ENCODE measurements around the gene PEAK1.

DNA sequence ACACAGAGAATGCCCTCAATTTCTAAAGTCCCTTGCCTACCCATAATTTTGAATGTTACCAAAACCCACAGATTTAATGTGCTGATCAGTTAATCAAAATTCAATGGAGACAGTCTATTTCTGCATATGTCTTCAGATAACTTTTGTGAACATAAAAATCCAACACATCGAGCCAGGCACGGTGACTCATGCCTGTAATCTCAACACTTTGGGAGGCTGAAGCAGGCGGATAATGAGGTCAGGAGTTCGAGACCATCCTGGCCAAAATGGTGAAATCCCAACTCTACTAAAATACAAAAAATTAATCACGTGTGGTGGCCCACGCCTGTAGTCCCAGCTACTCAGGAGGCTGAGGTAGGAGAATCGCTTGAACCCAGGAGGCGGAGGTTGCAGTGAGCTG lies 49.3 kb downstream of the PEAK1 start:
- TF ChIP-seq POLR2A (IDR thresholded peaks at IDR 0.05) = no peak
- TF ChIP-seq, protein P1, sequence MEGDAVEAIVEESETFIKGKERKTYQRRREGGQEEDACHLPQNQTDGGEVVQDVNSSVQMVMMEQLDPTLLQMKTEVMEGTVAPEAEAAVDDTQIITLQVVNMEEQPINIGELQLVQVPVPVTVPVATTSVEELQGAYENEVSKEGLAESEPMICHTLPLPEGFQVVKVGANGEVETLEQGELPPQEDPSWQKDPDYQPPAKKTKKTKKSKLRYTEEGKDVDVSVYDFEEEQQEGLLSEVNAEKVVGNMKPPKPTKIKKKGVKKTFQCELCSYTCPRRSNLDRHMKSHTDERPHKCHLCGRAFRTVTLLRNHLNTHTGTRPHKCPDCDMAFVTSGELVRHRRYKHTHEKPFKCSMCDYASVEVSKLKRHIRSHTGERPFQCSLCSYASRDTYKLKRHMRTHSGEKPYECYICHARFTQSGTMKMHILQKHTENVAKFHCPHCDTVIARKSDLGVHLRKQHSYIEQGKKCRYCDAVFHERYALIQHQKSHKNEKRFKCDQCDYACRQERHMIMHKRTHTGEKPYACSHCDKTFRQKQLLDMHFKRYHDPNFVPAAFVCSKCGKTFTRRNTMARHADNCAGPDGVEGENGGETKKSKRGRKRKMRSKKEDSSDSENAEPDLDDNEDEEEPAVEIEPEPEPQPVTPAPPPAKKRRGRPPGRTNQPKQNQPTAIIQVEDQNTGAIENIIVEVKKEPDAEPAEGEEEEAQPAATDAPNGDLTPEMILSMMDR (IDR thresholded peaks at IDR 0.05) = no peak
- no peak for TF ChIP-seq POLR2AphosphoS5 (IDR thresholded peaks at IDR 0.05)
- no peak for TF ChIP-seq EP300 (IDR thresholded peaks at IDR 0.05; ENCODE audit: low read depth)
